WTC11 (cell line): ENCODE results near the gene LOXL1. TPM values are rescaled to one million over a fixed set of nuclear protein-coding genes. Genes with fewer than 3 reads are reported as not detected.

Source experiments
- ATAC-seq: fragments of 200-7000 bp; cut with Tn5 transposase; 2 replicates; pipeline ENCODE4 v1.10.0; 2021; ENCODE audit warnings: mild to moderate bottlenecking, moderate library complexity
- CTCF ChIA-PET: fragments of 300-600 bp; sonication (Branson Sonifier 250); formaldehyde crosslinking; loops from one replicate; lab custom pipeline; 2021; ENCODE audit warnings: antibody characterized with exemption; lab: Charles Lee
- POLR2A ChIA-PET: fragments of 350-600 bp; sonication (Branson Sonifier 250); formaldehyde crosslinking; loops from one replicate; lab custom pipeline; 2021; ENCODE audit warnings: antibody characterized with exemption; lab: Charles Lee
- DNase-seq: peaks from one replicate; pipeline ENCODE4 v3.0.0; 2021; ENCODE audit warnings: low spot score
- H3K27ac Mint-ChIP-seq: 2 replicates; pipeline ENCODE4 v1.8.0; 2021; ENCODE audit warnings: mixed read lengths
- H3K27me3 Mint-ChIP-seq: 2 replicates; pipeline ENCODE4 v1.8.0; 2021; ENCODE audit warnings: low read depth, mild to moderate bottlenecking, moderate library complexity, mixed read lengths
- H3K36me3 Mint-ChIP-seq: 2 replicates; pipeline ENCODE4 v1.8.0; 2021; ENCODE audit warnings: mixed read lengths
- H3K4me1 Mint-ChIP-seq: 2 replicates; pipeline ENCODE4 v1.8.0; 2022; ENCODE audit warnings: mixed read lengths
- H3K4me3 Mint-ChIP-seq: 2 replicates; pipeline ENCODE4 v1.8.0; 2021; ENCODE audit warnings: mild to moderate bottlenecking, moderate library complexity, mixed read lengths
- H3K9me3 Mint-ChIP-seq: 2 replicates; pipeline ENCODE4 v1.8.0; 2021; ENCODE audit warnings: mixed read lengths
- AR ChIP-seq: fragments of 250-450 bp; sonication (Bioruptor Pico); IDR thresholded peaks from 2 replicates; pipeline ENCODE4 v1.9.0; 2021; ENCODE audit warnings: mild to moderate bottlenecking
- ATF3 ChIP-seq: sonication (generic); formaldehyde crosslinking; conservative IDR thresholded peaks from 2 replicates; pipeline ENCODE4 v1.8.1; 2022; ENCODE audit warnings: mild to moderate bottlenecking, missing genetic modification reagents
- CBFB ChIP-seq: sonication (generic); formaldehyde crosslinking; IDR thresholded peaks from 2 replicates; pipeline ENCODE4 v1.8.1; 2022; ENCODE audit warnings: mild to moderate bottlenecking, low read depth, missing genetic modification reagents
- E2F4 ChIP-seq: sonication (generic); formaldehyde crosslinking; IDR thresholded peaks from 2 replicates; pipeline ENCODE4 v1.8.1; 2022; ENCODE audit warnings: low read depth, mild to moderate bottlenecking, moderate library complexity, missing genetic modification reagents, borderline replicate concordance
- E2F5 ChIP-seq: sonication (generic); formaldehyde crosslinking; IDR thresholded peaks from 2 replicates; pipeline ENCODE4 v1.8.1; 2022; ENCODE audit warnings: mild to moderate bottlenecking, moderate library complexity, missing genetic modification reagents
- ELF4 ChIP-seq: sonication (generic); formaldehyde crosslinking; IDR thresholded peaks from 2 replicates; pipeline ENCODE4 v1.8.1; 2022; ENCODE audit warnings: low read depth, mild to moderate bottlenecking, moderate library complexity, missing genetic modification reagents
- GRHL2 ChIP-seq: fragments of 250-450 bp; sonication (Bioruptor Pico); IDR thresholded peaks from 2 replicates; pipeline ENCODE4 v1.8.0; 2022; ENCODE audit warnings: mild to moderate bottlenecking, moderate library complexity; ENCODE audit not compliant: insufficient replicate concordance, severe bottlenecking
- GTF2I ChIP-seq: fragments of 250-450 bp; sonication (Bioruptor Pico); conservative IDR thresholded peaks from 2 replicates; pipeline ENCODE4 v1.4.0; 2021; ENCODE audit warnings: mild to moderate bottlenecking
- IRF1 ChIP-seq: sonication (generic); formaldehyde crosslinking; IDR thresholded peaks from 2 replicates; pipeline ENCODE4 v1.8.0; 2023; ENCODE audit warnings: missing genetic modification reagents
- MLX ChIP-seq: sonication (generic); formaldehyde crosslinking; IDR thresholded peaks from 2 replicates; pipeline ENCODE4 v1.8.1; 2023; ENCODE audit warnings: mild to moderate bottlenecking, missing genetic modification reagents, moderate library complexity
- MXD4 ChIP-seq: fragments of 250-450 bp; sonication (Bioruptor Pico); IDR thresholded peaks from 2 replicates; pipeline ENCODE4 v1.8.0; 2021; ENCODE audit warnings: mild to moderate bottlenecking, moderate library complexity, borderline replicate concordance
- NFYB ChIP-seq: sonication (generic); formaldehyde crosslinking; conservative IDR thresholded peaks from 2 replicates; pipeline ENCODE4 v1.8.0; 2022; ENCODE audit warnings: low read depth, missing genetic modification reagents
- NR2C2 ChIP-seq: sonication (generic); formaldehyde crosslinking; IDR thresholded peaks from 2 replicates; pipeline ENCODE4 v1.8.0; 2022; ENCODE audit warnings: mild to moderate bottlenecking, missing genetic modification reagents
- OVOL2 ChIP-seq: fragments of 250-450 bp; sonication (Bioruptor Pico); IDR thresholded peaks from 2 replicates; pipeline ENCODE4 v1.9.0; 2021; ENCODE audit warnings: mild to moderate bottlenecking, borderline replicate concordance
- RELA ChIP-seq: sonication (generic); formaldehyde crosslinking; IDR thresholded peaks from 2 replicates; pipeline ENCODE4 v1.8.1; 2022; ENCODE audit warnings: missing genetic modification reagents, mild to moderate bottlenecking, borderline replicate concordance
- TEAD1 ChIP-seq: sonication (generic); formaldehyde crosslinking; IDR thresholded peaks from 2 replicates; pipeline ENCODE4 v1.8.0; 2022; ENCODE audit warnings: mild to moderate bottlenecking, missing genetic modification reagents
- TEAD4 ChIP-seq: sonication (generic); formaldehyde crosslinking; IDR thresholded peaks from 2 replicates; pipeline ENCODE4 v1.8.0; 2022; ENCODE audit warnings: mild to moderate bottlenecking, missing genetic modification reagents
- USF1 ChIP-seq: sonication (generic); formaldehyde crosslinking; IDR thresholded peaks from 2 replicates; pipeline ENCODE4 v1.8.0; 2022; ENCODE audit warnings: mild to moderate bottlenecking, missing genetic modification reagents
- ZMAT4 ChIP-seq: fragments of 250-450 bp; sonication (Bioruptor Pico); IDR thresholded peaks from 2 replicates; pipeline ENCODE4 v1.9.0; 2021; ENCODE audit warnings: mild to moderate bottlenecking
- ZNF219 ChIP-seq: sonication (generic); formaldehyde crosslinking; IDR thresholded peaks from 2 replicates; pipeline ENCODE4 v1.8.0; 2023; ENCODE audit warnings: missing genetic modification reagents, mild to moderate bottlenecking, borderline replicate concordance
- ZNF416 ChIP-seq: fragments of 250-450 bp; sonication (Bioruptor Pico); IDR thresholded peaks from 2 replicates; pipeline ENCODE4 v1.9.0; 2021; ENCODE audit warnings: mild to moderate bottlenecking, inconsistent platforms
- ZSCAN18 ChIP-seq: fragments of 250-450 bp; sonication (Bioruptor Pico); IDR thresholded peaks from 2 replicates; pipeline ENCODE4 v2.1.2; 2022; ENCODE audit warnings: mild to moderate bottlenecking, moderate library complexity
- total RNA-seq: library from RNA; stranded (reverse); gene quantifications from 3 replicates; pipeline ENCODE4 v1.2.3, GENCODE V29; 2021

Gene LOXL1
- total RNA-seq, 1 experiment from 2014 or later = 10.6 TPM

GRCh38 chr15:73982222-73982962, 56.1 kb downstream of the LOXL1 start:
- H3K4me1 Mint-ChIP-seq = no peaks in the 10 kb centered on the region
- H3K4me3 Mint-ChIP-seq = no peak overlapping the region
- DNase-seq (no peak), ATAC-seq (no peak)
- CTCF ChIA-PET = interaction anchor here (1.0 to 3.4 kb wide), 8 partner anchors 9 to 66 kb away, joined by 3 to 19 read pairs (median 6); partner anchors contain the start of genes PML and STOML1
- no peaks in the 10 kb centered on the region for H3K36me3 Mint-ChIP-seq
- H3K27me3 Mint-ChIP-seq = peaks cover 12% of the 10 kb centered on the region
- no peak for TF ChIP-seq USF1 (CRISPR knock-in tag)
- TF ChIP-seq OVOL2 (CRISPR knock-in tag) = no peak
- no peak for TF ChIP-seq ELF4 (CRISPR knock-in tag)
- no peak for TF ChIP-seq E2F5 (CRISPR knock-in tag)
- TF ChIP-seq MLX (CRISPR knock-in tag) = no peak
- TF ChIP-seq TEAD4 = no peak
- no peak for TF ChIP-seq NFYB (CRISPR knock-in tag)
- no peak for TF ChIP-seq GRHL2
- TF ChIP-seq RELA = no peak
- no peak for TF ChIP-seq ATF3 (CRISPR knock-in tag)
- no peaks in the 10 kb centered on the region for H3K9me3 Mint-ChIP-seq
- no peak overlapping the region for H3K27ac Mint-ChIP-seq
- POLR2A ChIA-PET = no interaction called here

- no peak for DNase-seq
- ATAC-seq = no peak
Measured at GRCh38 chr15:73983211-73983727, 57.0 kb downstream of the LOXL1 start.

GRCh38 chr15:73983773-73984172, 57.5 kb downstream of the LOXL1 start:
- no peaks in the 10 kb centered on the region for H3K4me1 Mint-ChIP-seq
- H3K36me3 Mint-ChIP-seq = no peaks in the 10 kb centered on the region
- ChIA-PET POLR2A (no interaction called here), CTCF (interaction anchor here (0.9 to 3.4 kb wide), 5 partner anchors 9 to 64 kb away, joined by 3 to 19 read pairs (median 7); partner anchors contain the start of gene STOML1)
- DNase-seq (no peak), ATAC-seq (no peak)
- H3K9me3 Mint-ChIP-seq = no peaks in the 10 kb centered on the region
- peaks cover 5% of the 10 kb centered on the region for H3K27me3 Mint-ChIP-seq
- H3K27ac Mint-ChIP-seq = no peak overlapping the region
- H3K4me3 Mint-ChIP-seq = no peak overlapping the region
- no peak for TF ChIP-seq NR2C2 (CRISPR knock-in tag)
- TF ChIP-seq ZMAT4 (CRISPR knock-in tag) = no peak
- TF ChIP-seq ZNF219 (CRISPR knock-in tag) = no peak
- no peak for TF ChIP-seq GTF2I (CRISPR knock-in tag)
- TF ChIP-seq ZSCAN18 (CRISPR knock-in tag) = no peak
- TF ChIP-seq E2F4 (CRISPR knock-in tag) = no peak
- TF ChIP-seq TEAD1 (CRISPR knock-in tag) = no peak
- no peak for TF ChIP-seq AR (CRISPR knock-in tag)
- no peak for TF ChIP-seq ATF3 (CRISPR knock-in tag)

More at GRCh38 chr15:73983211-73983727, 57.0 kb downstream of the LOXL1 start:
- TF ChIP-seq MXD4 (CRISPR knock-in tag) (no peak), ZNF416 (CRISPR knock-in tag) (no peak), CBFB (CRISPR knock-in tag) (no peak), IRF1 (CRISPR knock-in tag) (no peak)
- TF ChIP-seq, all 79 proteins: peak for 0
- CTCF ChIA-PET = interaction anchor here (0.9 to 3.4 kb wide), 6 partner anchors 9 to 65 kb away, joined by 3 to 19 read pairs (median 6); partner anchors contain the start of gene STOML1
- H3K27me3 Mint-ChIP-seq = peaks cover 8% of the 10 kb centered on the region
- no peaks in the 10 kb centered on the region for H3K9me3 Mint-ChIP-seq
- H3K36me3 Mint-ChIP-seq = no peaks in the 10 kb centered on the region
- no peak overlapping the region for H3K27ac Mint-ChIP-seq
- POLR2A ChIA-PET = no interaction called here
- H3K4me1 Mint-ChIP-seq = no peaks in the 10 kb centered on the region
- H3K4me3 Mint-ChIP-seq = no peak overlapping the region
